ENCODE data around the gene MIF4GD. TPM values are rescaled to one million over a fixed set of nuclear protein-coding genes. Genes with fewer than 3 reads are reported as not detected.
A peak's percentile ranks its signal among the peaks of the same experiment; 100 is the strongest.

MIF4GD gene
- total RNA-seq, 1 experiment from 2014 or later: 14.7 TPM

- no TSS peak for BruUV-seq (replicated peaks)
- ChIA-PET POLR2A (ENCODE audit: low non-redundant PET) (no interaction called here), CTCF (interaction anchor here (1.8 kb wide), 1 partner anchor 124 kb away, joined by 6 read pairs; no protein-coding TSS in a partner anchor)
- Histone ChIP-seq H3K4me3 (ENCODE audit: low read depth, low read length, poor library complexity, severe bottlenecking) (no peak overlapping the region), H3K4me1 (ENCODE audit: insufficient read depth, low read length, poor library complexity, severe bottlenecking) (peaks cover 6% of the 10 kb centered on the region), H3K36me3 (ENCODE audit: insufficient read depth, low read length, poor library complexity, severe bottlenecking) (peaks cover 88% of the 10 kb centered on the region), H3K9me3 (ENCODE audit: low read depth, low read length, poor library complexity, severe bottlenecking) (no peaks in the 10 kb centered on the region), H3K27me3 (replicated peaks; ENCODE audit: insufficient read depth, low read depth, low read length, poor library complexity) (no peaks in the 10 kb centered on the region), H3K27ac (ENCODE audit: low read depth, low read length, poor library complexity, severe bottlenecking) (no peak overlapping the region)
- intact Hi-C loops (cut with micrococcal nuclease; ENCODE audit: unreplicated experiment): no loop called here
- no peak for TF ChIP-seq EZH2 (IDR thresholded peaks at IDR 0.05; ENCODE audit: borderline replicate concordance, low read depth, low read length, poor library complexity, severe bottlenecking)
- no peak for DNase-seq (ENCODE audit: low spot score)
Observed at GRCh38 chr17:75238020-75238580, 32.9 kb downstream of the MIF4GD start.

GRCh38 chr17:75237100-75238014 is 33.7 kb downstream of the MIF4GD start:
- BruUV-seq (replicated peaks): TSS peak; percentile 31
- DNase-seq (ENCODE audit: low spot score): no peak
- intact Hi-C loops (cut with micrococcal nuclease; ENCODE audit: unreplicated experiment): no loop called here
- Histone ChIP-seq H3K36me3 (ENCODE audit: insufficient read depth, low read length, poor library complexity, severe bottlenecking) (peaks cover 88% of the 10 kb centered on the region), H3K27me3 (replicated peaks; ENCODE audit: insufficient read depth, low read depth, low read length, poor library complexity) (no peaks in the 10 kb centered on the region), H3K9me3 (ENCODE audit: low read depth, low read length, poor library complexity, severe bottlenecking) (no peaks in the 10 kb centered on the region), H3K27ac (ENCODE audit: low read depth, low read length, poor library complexity, severe bottlenecking) (no peak overlapping the region), H3K4me1 (ENCODE audit: insufficient read depth, low read length, poor library complexity, severe bottlenecking) (peaks cover 6% of the 10 kb centered on the region), H3K4me3 (ENCODE audit: low read depth, low read length, poor library complexity, severe bottlenecking) (no peak overlapping the region)
- ChIA-PET POLR2A (ENCODE audit: low non-redundant PET) (no interaction called here), CTCF (interaction anchor here (0.7 kb wide), 1 partner anchor 20 kb away, joined by 10 read pairs; no protein-coding TSS in a partner anchor)
- TF ChIP-seq CTCF (conservative IDR thresholded peaks at IDR 0.05; ENCODE audit: low read depth, low read length) (no peak), EZH2 (IDR thresholded peaks at IDR 0.05; ENCODE audit: borderline replicate concordance, low read depth, low read length, poor library complexity, severe bottlenecking) (no peak)

GRCh38 chr17:75232786-75233185 is 38.2 kb downstream of the MIF4GD start:
- intact Hi-C loops (cut with micrococcal nuclease; ENCODE audit: unreplicated experiment): no loop called here
- ChIA-PET CTCF (no interaction called here), POLR2A (ENCODE audit: low non-redundant PET) (no interaction called here)
- H3K27me3 ChIP-seq (replicated peaks; ENCODE audit: insufficient read depth, low read depth, low read length, poor library complexity): no peaks in the 10 kb centered on the region
- no TSS peak for BruUV-seq (replicated peaks)
- TF ChIP-seq EZH2 (IDR thresholded peaks at IDR 0.05; ENCODE audit: borderline replicate concordance, low read depth, low read length, poor library complexity, severe bottlenecking) (no peak), CTCF (conservative IDR thresholded peaks at IDR 0.05; ENCODE audit: low read depth, low read length) (no peak)
- no peaks in the 10 kb centered on the region for H3K9me3 ChIP-seq (ENCODE audit: low read depth, low read length, poor library complexity, severe bottlenecking)
- H3K4me3 ChIP-seq (ENCODE audit: low read depth, low read length, poor library complexity, severe bottlenecking): no peak overlapping the region
- no peak for DNase-seq (ENCODE audit: low spot score)
- H3K36me3 ChIP-seq (ENCODE audit: insufficient read depth, low read length, poor library complexity, severe bottlenecking): peaks cover 89% of the 10 kb centered on the region
- H3K27ac ChIP-seq (ENCODE audit: low read depth, low read length, poor library complexity, severe bottlenecking): no peak overlapping the region
- no peaks in the 10 kb centered on the region for H3K4me1 ChIP-seq (ENCODE audit: insufficient read depth, low read length, poor library complexity, severe bottlenecking)
